ENCODE results near the gene C1QTNF12.

- TF ChIP-seq CTCF (IDR thresholded peaks at IDR 0.05; ENCODE audit: poor library complexity) (no peak), EZH2 (IDR thresholded peaks at IDR 0.05; ENCODE audit: borderline replicate concordance) (no peak)
Measured at GRCh38 chr1:1199141-1199960, 47.2 kb downstream of the C1QTNF12 start.
